Suprapubic skin (tissue), 4 donors: ENCODE results near the gene TRIP13. TPM values are rescaled to one million over a fixed set of nuclear protein-coding genes. Genes with fewer than 3 reads are reported as not detected.

Experiments used
- DNase-seq, 2 donors: peaks; one replicate each; pipeline ENCODE4 v3.0.0-alpha.2; 2019; ENCODE audit warnings: low spot score in 2 of 2
- H3K27ac ChIP-seq: fragments of 200-600 bp; sonication (generic); one replicate; pipeline ENCODE4 v1.5.1; 2019
- H3K27me3 ChIP-seq: fragments of 200-600 bp; sonication (generic); one replicate; pipeline ENCODE4 v1.5.1; 2019
- H3K36me3 ChIP-seq: fragments of 200-600 bp; sonication (generic); one replicate; pipeline ENCODE4 v1.5.1; 2019
- H3K4me1 ChIP-seq: fragments of 200-600 bp; sonication (generic); one replicate; pipeline ENCODE4 v1.5.1; 2019
- H3K4me3 ChIP-seq: fragments of 200-600 bp; sonication (generic); one replicate; pipeline ENCODE4 v1.5.1; 2019; ENCODE audit warnings: mild to moderate bottlenecking
- H3K9me3 ChIP-seq: fragments of 200-600 bp; sonication (generic); one replicate; pipeline ENCODE4 v1.5.1; 2019
- EP300 ChIP-seq: sonication (generic); formaldehyde crosslinking; IDR thresholded peaks from one replicate; pipeline ENCODE4 v1.6.1; 2017; ENCODE audit warnings: antibody characterized with exemption
- POLR2A ChIP-seq, 2 donors: fragments of 450-650 bp; IDR thresholded peaks; one replicate each; pipeline ENCODE4 v1.6.1; 2017; ENCODE audit warnings: antibody characterized with exemption in 2 of 2, mild to moderate bottlenecking in 2 of 2, moderate library complexity in 2 of 2
- POLR2AphosphoS5 ChIP-seq, 3 donors: sonication (generic); formaldehyde crosslinking; IDR thresholded peaks; one replicate each; pipeline ENCODE4 v1.6.1; 2017; ENCODE audit warnings: antibody characterized with exemption in 3 of 3
- WGBS: methylation state at CpG from one replicate; pipeline ENCODE4 v1.1.5; 2018; 5-methylcytosine and 5-hydroxymethylcytosine counted together
- total RNA-seq, 4 donors: library from RNA; depleted of rRNA; stranded (reverse); fragments of >200 nt; gene quantifications; one replicate each; pipeline ENCODE4 v1.1.0, GENCODE V29; 2016
- TF ChIP-seq, protein P1 (sequence below), 2 donors: fragments of 200-600 bp in 1 of 2; fragments of 450-650 bp in 1 of 2; sonication (generic) in 1 of 2; IDR thresholded peaks; one replicate each; pipeline ENCODE4 v1.5.1; 2016 to 2019; ENCODE audit warnings: antibody characterized with exemption in 2 of 2, mild to moderate bottlenecking in 1 of 2, moderate library complexity in 1 of 2

Gene TRIP13
- total RNA-seq, 4 donors from 2014 or later = 1.1 to 3.7 (median 1.6) TPM

DNA sequence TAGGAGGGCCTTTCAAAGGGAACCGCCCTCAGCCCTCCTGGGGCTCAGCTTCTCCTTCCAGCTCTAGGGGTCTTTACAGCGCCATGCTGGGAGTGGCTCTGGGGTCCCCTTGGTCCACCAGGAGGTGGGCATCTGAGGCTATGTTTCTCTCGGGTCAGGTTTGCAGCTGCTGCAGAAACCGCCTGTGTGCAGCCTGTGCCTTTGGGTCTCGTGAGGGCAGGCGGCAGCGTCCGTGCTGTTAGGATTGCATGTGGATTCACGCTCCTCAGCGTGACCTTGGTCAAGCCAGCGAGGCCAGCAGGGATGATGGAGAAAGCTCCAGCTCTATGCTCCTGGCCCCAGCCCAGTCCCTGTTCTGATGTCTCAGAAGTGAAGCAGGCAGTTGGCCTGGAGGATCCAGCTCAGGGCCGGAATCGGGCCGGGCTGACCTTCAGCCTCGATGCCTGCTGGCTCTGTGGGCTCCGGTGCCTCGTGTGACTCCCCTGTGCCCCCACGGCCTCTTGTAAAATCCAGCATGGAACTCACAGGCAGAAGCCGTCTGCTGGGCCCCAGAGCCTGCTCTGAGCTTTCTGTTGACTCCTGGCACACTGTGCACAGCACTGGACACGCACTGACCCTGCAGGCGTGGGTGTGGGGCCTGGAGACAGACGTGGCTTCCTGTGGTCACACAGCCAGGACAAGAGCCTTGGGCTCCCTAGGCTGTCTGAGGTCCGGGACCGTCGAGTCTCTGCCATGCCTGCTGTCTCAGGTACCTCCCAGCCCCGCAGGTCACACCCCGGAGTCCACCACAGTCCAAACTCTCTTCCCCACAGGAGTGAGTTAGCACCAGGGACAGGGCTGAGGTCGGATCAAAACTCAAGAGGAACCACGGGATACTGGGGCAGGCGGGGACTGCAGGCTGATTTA, 54.3 kb downstream of the TRIP13 start:
- TF ChIP-seq, protein P1, sequence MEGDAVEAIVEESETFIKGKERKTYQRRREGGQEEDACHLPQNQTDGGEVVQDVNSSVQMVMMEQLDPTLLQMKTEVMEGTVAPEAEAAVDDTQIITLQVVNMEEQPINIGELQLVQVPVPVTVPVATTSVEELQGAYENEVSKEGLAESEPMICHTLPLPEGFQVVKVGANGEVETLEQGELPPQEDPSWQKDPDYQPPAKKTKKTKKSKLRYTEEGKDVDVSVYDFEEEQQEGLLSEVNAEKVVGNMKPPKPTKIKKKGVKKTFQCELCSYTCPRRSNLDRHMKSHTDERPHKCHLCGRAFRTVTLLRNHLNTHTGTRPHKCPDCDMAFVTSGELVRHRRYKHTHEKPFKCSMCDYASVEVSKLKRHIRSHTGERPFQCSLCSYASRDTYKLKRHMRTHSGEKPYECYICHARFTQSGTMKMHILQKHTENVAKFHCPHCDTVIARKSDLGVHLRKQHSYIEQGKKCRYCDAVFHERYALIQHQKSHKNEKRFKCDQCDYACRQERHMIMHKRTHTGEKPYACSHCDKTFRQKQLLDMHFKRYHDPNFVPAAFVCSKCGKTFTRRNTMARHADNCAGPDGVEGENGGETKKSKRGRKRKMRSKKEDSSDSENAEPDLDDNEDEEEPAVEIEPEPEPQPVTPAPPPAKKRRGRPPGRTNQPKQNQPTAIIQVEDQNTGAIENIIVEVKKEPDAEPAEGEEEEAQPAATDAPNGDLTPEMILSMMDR (IDR thresholded peaks at IDR 0.05) = no peak
- TF ChIP-seq POLR2AphosphoS5 (IDR thresholded peaks at IDR 0.05) (no peak), EP300 (no peak), POLR2A (IDR thresholded peaks at IDR 0.05) (no peak)
- peak; percentile 55 to 74 for DNase-seq
- H3K4me1 ChIP-seq = peaks cover 18% of the 10 kb centered on the region
- H3K36me3 ChIP-seq = no peaks in the 10 kb centered on the region
- no peaks in the 10 kb centered on the region for H3K9me3 ChIP-seq
- H3K27ac ChIP-seq = no peak overlapping the region
- no peak overlapping the region for H3K4me3 ChIP-seq
- peaks cover 66% of the 10 kb centered on the region for H3K27me3 ChIP-seq
- 68% methylated on average over 28 of the region's 30 CpGs for WGBS

- H3K4me1 ChIP-seq = peaks cover 18% of the 10 kb centered on the region
- no peaks in the 10 kb centered on the region for H3K9me3 ChIP-seq
- H3K36me3 ChIP-seq = no peaks in the 10 kb centered on the region
- H3K27me3 ChIP-seq = peaks cover 74% of the 10 kb centered on the region
- no peak overlapping the region for H3K27ac ChIP-seq
- 57% methylated on average over 12 of the region's 19 CpGs for WGBS
- no peak overlapping the region for H3K4me3 ChIP-seq
- TF ChIP-seq, protein P1 (IDR thresholded peaks at IDR 0.05) = no peak
- no peak for TF ChIP-seq POLR2A (IDR thresholded peaks at IDR 0.05)
- no peak for TF ChIP-seq EP300
- no peak for TF ChIP-seq POLR2AphosphoS5 (IDR thresholded peaks at IDR 0.05)
- DNase-seq = peak in 1 of 2 donors; percentile 41
These were observed 55.2 kb downstream of the TRIP13 start for GRCh38 chr5:947626-948471.

GRCh38 chr5:948472-949274, 56.0 kb downstream of the TRIP13 start:
- peaks cover 78% of the 10 kb centered on the region for H3K27me3 ChIP-seq
- DNase-seq = peak; percentile 45 to 67
- TF ChIP-seq, protein P1 (IDR thresholded peaks at IDR 0.05) = no peak
- no peak for TF ChIP-seq POLR2AphosphoS5 (IDR thresholded peaks at IDR 0.05)
- WGBS = 90% methylated on average over 7 of the region's 19 CpGs
- no peaks in the 10 kb centered on the region for H3K36me3 ChIP-seq
- no peak overlapping the region for H3K4me3 ChIP-seq
- no peak overlapping the region for H3K27ac ChIP-seq
- peaks cover 18% of the 10 kb centered on the region for H3K4me1 ChIP-seq
- no peaks in the 10 kb centered on the region for H3K9me3 ChIP-seq

DNA sequence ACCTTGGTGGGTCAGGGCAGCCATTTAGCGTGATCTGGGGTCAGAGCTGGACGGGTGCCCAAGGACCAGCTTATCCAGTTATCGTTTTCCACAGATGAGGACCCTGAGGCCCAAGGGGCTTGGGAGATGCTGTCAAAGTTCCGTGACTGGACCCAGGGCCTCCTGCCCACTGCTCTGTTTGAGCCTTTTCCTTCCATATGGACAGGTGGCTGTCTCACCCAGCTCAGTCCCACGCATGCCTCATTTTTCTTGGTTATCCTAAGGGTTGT, 56.5 kb downstream of the TRIP13 start:
- WGBS = 80% methylated on average over 5 of the region's 5 CpGs
- Histone ChIP-seq H3K36me3 (no peaks in the 10 kb centered on the region), H3K27me3 (peaks cover 73% of the 10 kb centered on the region), H3K4me1 (peaks cover 18% of the 10 kb centered on the region), H3K9me3 (no peaks in the 10 kb centered on the region), H3K27ac (no peak overlapping the region), H3K4me3 (no peak overlapping the region)
- peak in 1 of 2 donors; percentile 40 for DNase-seq
- TF ChIP-seq POLR2A (IDR thresholded peaks at IDR 0.05) (no peak), POLR2AphosphoS5 (IDR thresholded peaks at IDR 0.05) (no peak), EP300 (no peak)
- TF ChIP-seq, protein P1 (IDR thresholded peaks at IDR 0.05) = no peak
